ENCODE results near the gene VWA8.

GRCh38 chr13:41543664-41544300 is 417.1 kb downstream of the VWA8 start:
- no peak for TF ChIP-seq CTCF (IDR thresholded peaks at IDR 0.05 in 2 of 3, conservative IDR thresholded peaks at IDR 0.05 in 1 of 3; ENCODE audit: borderline replicate concordance in 1 of 3, insufficient read depth in 1 of 3, low read depth in 2 of 3, low read length in 2 of 3)
- TF ChIP-seq POLR2AphosphoS5 (IDR thresholded peaks at IDR 0.05; ENCODE audit: low read depth, low read length): no peak
- no peak for TF ChIP-seq EZH2 (IDR thresholded peaks at IDR 0.05)
- TF ChIP-seq SIN3A (IDR thresholded peaks at IDR 0.05; ENCODE audit: low read depth): no peak
- TF ChIP-seq MAX (IDR thresholded peaks at IDR 0.05): no peak
- TF ChIP-seq CBX3 (IDR thresholded peaks at IDR 0.05; ENCODE audit: low read depth): no peak

Data from HCT116 (cell line).